Kidney epithelial cell (primary cell): ENCODE measurements around the gene SHISA9. TPM values are rescaled to one million over a fixed set of nuclear protein-coding genes. Genes with fewer than 3 reads are reported as not detected.

Experiments used
- DNase-seq: peaks from one replicate; pipeline ENCODE4 v3.0.0-alpha.2; 2010; ENCODE audit warnings: low read depth
- H3K27me3 ChIP-seq: 2 replicates; pipeline ENCODE4 v1.6.0; 2011; ENCODE audit warnings: low read length; ENCODE audit not compliant: control insufficient read depth, insufficient read depth
- H3K36me3 ChIP-seq: 2 replicates; pipeline ENCODE4 v1.5.1; 2011; ENCODE audit warnings: low read length; ENCODE audit not compliant: control insufficient read depth, insufficient read depth
- H3K4me3 ChIP-seq: 2 replicates; pipeline ENCODE4 v1.5.1; 2011; ENCODE audit warnings: low read depth, mild to moderate bottlenecking, control low read depth, low read length
- CTCF ChIP-seq: IDR thresholded peaks from 2 replicates; pipeline ENCODE4 v1.5.1; 2011; ENCODE audit warnings: mild to moderate bottlenecking, moderate library complexity, low read length, control low read depth, inconsistent platforms; ENCODE audit not compliant: insufficient read depth, poor library complexity, severe bottlenecking
- total RNA-seq: library from RNA; depleted of rRNA; stranded (reverse); fragments of >200 nt; gene quantifications from 2 replicates; pipeline ENCODE4 v1.2.3, GENCODE V29; 2015

SHISA9 gene
- total RNA-seq, 1 donor from 2014 or later, result 32.8 TPM

GRCh38 chr16:13060932-13061331 lies 159.5 kb downstream of the SHISA9 start:
- Histone ChIP-seq H3K36me3 (no peaks in the 10 kb centered on the region), H3K27me3 (no peaks in the 10 kb centered on the region), H3K4me3 (no peak overlapping the region)
- no peak for DNase-seq
- TF ChIP-seq CTCF, result no peak

- Histone ChIP-seq H3K36me3 (no peaks in the 10 kb centered on the region), H3K4me3 (no peak overlapping the region), H3K27me3 (no peaks in the 10 kb centered on the region)
- no peak for DNase-seq
- no peak for TF ChIP-seq CTCF
Observed at GRCh38 chr16:13061691-13062090, 160.3 kb downstream of the SHISA9 start.

GRCh38 chr16:13062219-13062618 lies 160.8 kb downstream of the SHISA9 start:
- H3K27me3 ChIP-seq, result no peaks in the 10 kb centered on the region
- DNase-seq, result no peak
- no peak overlapping the region for H3K4me3 ChIP-seq
- no peaks in the 10 kb centered on the region for H3K36me3 ChIP-seq
- TF ChIP-seq CTCF, result no peak

GRCh38 chr16:13063457-13063856 lies 162.1 kb downstream of the SHISA9 start:
- DNase-seq, result no peak
- no peaks in the 10 kb centered on the region for H3K36me3 ChIP-seq
- no peak for TF ChIP-seq CTCF
- no peaks in the 10 kb centered on the region for H3K27me3 ChIP-seq
- H3K4me3 ChIP-seq, result no peak overlapping the region

- Histone ChIP-seq H3K36me3 (no peaks in the 10 kb centered on the region), H3K4me3 (no peak overlapping the region), H3K27me3 (no peaks in the 10 kb centered on the region)
- TF ChIP-seq CTCF, result no peak
- no peak for DNase-seq
Observed at GRCh38 chr16:13064821-13065220, 163.4 kb downstream of the SHISA9 start.

GRCh38 chr16:13067648-13068047 lies 166.2 kb downstream of the SHISA9 start:
- no peak overlapping the region for H3K4me3 ChIP-seq
- no peaks in the 10 kb centered on the region for H3K36me3 ChIP-seq
- no peak for DNase-seq
- no peak for TF ChIP-seq CTCF
- H3K27me3 ChIP-seq, result no peaks in the 10 kb centered on the region
